Measurements from ENCODE around the gene DERL3.
"Not testable (repeated sequence)": the region's sequence is repeated elsewhere in the genome, so short reads cannot be mapped to it uniquely, and the experiment has no call there.

The DERL3 gene

DNA sequence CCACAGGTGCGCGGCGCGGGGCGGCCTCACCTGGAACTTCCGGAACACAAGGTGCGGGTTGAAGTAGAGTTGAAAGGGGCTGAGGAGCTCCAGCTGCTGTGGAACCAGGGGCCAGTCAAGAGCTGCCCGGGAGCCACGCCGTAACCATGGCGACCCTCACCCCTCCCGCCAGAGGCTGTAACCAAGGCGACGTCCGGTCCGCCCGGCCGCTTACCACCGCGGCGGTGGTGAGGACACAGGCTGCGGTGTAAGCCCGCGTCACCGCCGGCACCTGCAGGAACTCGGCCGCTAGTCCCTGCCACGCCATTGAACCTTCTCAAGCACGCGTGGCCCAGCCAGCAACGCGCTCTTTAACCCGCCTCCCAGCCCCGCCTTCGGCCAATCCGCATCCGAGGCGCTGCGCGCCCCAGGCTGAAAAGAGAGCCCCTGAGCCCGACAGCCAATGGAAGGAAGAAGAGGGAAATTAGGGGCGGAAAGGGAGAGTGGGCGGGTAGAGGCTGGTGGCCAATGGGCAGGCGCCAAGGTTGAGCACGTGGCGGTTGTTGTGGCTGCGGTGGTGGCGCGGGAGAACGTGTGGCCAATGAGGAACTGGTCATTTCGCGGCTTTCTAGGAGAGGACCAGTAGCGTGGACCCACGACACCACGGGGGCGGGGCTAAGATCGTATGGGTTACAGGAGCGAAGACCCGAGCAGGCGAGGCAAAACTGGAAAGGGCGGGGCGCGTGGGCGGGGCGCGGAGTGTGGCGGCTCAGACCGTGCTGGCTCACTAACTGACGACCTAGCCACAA lies at the start of gene DERL3:
Gene DERL3, minus strand, starts transcription at position 326 of the 788 bp plus-strand sequence. Its CDS starts 19 bp downstream, at position 307.
- DNase-seq (ENCODE audit: low read depth in 3 of 3, low spot score in 1 of 3): peak; percentile 85 to 90 (median 86)

DNA sequence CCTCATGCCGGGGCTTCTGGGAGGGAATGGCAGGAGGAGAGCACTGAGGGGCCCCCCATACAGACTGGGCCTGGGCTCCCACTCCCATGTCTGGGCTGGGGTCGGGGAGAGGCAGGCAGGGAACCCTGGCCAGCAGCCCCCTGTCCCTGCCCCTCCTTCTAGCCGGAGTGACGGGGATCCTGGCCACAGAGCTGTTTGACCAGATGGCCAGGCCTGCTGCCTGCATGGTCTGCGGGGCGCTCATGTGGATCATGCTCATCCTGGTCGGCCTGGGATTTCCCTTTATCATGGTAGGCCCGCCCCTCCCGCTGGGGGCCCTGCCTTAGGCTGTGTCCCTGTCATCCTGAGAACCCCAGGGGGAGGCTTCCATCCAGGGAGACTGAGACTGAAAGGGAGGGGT lies 45.3 kb upstream of the DERL3 start:
- DNase-seq (ENCODE audit: low read depth in 3 of 3, low spot score in 1 of 3): no peak

DNA sequence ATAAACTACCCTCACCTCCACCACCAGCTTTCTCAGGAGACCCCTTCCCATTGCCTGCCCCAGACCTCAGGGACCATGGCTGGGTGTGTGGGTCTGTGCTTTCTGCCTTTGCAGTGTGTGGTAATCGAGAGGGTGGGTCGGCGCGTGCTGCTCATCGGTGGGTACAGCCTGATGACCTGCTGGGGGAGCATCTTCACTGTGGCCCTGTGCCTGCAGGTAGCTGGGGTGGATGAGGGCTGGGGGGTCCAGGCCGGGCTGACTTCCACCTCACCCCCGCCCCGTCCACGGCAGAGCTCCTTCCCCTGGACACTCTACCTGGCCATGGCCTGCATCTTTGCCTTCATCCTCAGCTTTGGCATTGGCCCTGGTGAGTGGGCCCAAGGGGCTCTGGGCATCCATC lies 44.9 kb upstream of the DERL3 start:
- DNase-seq (ENCODE audit: low read depth in 3 of 3, low spot score in 1 of 3): no peak

GRCh38 chr22:23882370-23882769 lies 43.6 kb upstream of the DERL3 start:
- no peak for DNase-seq (ENCODE audit: low read depth in 3 of 3, low spot score in 1 of 3)

DNA sequence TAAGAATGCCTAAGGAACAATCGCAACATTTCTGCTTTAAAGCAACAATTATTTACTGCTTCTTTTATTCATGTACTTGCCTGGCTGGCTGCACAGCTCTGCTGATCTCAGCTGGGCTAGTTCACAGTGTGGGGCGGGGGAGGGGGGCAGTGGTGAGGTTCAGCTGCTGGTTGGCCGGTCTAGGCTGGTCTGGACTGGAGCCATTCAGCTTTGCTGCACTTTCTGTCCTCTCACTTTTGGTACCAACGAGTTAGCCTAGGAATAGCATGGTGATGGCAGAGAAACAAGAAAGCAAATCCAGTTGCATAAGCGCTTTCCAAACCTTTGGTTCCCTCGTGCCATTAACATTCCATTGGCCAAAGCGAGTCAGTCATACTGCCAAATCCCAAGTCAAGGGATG lies 39.4 kb upstream of the DERL3 start:
- DNase-seq (ENCODE audit: low read depth in 3 of 3, low spot score in 1 of 3): no peak

- DNase-seq (ENCODE audit: low read depth in 3 of 3, low spot score in 1 of 3): no peak
These were observed 38.8 kb upstream of the DERL3 start for GRCh38 chr22:23877566-23877965.

GRCh38 chr22:23875801-23876200 lies 37.0 kb upstream of the DERL3 start:
- DNase-seq (ENCODE audit: low read depth in 3 of 3, low spot score in 1 of 3): no peak

DNA sequence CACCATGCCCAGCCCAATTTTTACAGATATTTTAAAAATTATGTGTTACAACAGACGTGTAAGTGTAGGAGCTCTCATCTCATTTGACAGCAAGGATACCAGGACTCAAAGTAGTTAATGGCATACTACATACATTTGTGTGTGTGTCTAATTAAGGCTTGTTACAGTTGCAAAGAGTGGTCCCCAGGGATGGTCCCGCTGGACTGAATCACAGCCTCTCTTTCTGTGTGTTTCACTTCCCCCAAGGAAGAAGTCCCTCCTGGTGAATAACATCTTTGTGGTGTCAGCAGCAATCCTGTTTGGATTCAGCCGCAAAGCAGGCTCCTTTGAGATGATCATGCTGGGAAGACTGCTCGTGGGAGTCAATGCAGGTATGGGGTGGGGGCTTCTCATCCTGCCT lies 36.1 kb upstream of the DERL3 start:
- no peak for DNase-seq (ENCODE audit: low read depth in 3 of 3, low spot score in 1 of 3)

GRCh38 chr22:23868580-23868979 lies 29.8 kb upstream of the DERL3 start:
- DNase-seq (ENCODE audit: low read depth in 3 of 3, low spot score in 1 of 3): no peak

GRCh38 chr22:23864499-23865154 lies 25.8 kb upstream of the DERL3 start:
- not testable (repeated sequence) for DNase-seq (ENCODE audit: low read depth in 3 of 3, low spot score in 1 of 3)

- no peak for DNase-seq (ENCODE audit: low read depth in 3 of 3, low spot score in 1 of 3)
These were observed 23.3 kb upstream of the DERL3 start for GRCh38 chr22:23862103-23862502.

DNA sequence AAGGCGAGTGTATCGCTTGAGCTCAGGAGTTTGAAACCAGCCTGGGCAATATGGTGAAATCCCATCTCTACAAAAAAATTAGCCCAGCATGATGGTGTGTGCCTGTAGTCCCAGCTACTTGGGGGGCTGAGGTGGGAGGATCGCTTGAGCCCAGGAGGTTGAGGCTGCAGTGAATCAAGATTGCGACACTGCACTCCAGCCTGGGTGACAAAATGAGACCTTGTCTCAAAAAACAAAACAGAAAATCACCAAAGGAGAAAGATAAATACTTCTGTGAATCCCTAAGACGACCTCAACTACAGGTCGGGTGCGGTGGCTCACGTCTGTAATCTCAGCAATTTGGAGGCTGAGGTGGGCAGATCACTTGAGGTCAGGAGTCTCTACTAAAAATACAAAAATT lies 21.4 kb upstream of the DERL3 start:
- DNase-seq (ENCODE audit: low read depth in 3 of 3, low spot score in 1 of 3): not testable (repeated sequence)

- DNase-seq (ENCODE audit: low read depth in 3 of 3, low spot score in 1 of 3): no peak
These were observed 20.4 kb upstream of the DERL3 start for GRCh38 chr22:23859201-23859600.

DNA sequence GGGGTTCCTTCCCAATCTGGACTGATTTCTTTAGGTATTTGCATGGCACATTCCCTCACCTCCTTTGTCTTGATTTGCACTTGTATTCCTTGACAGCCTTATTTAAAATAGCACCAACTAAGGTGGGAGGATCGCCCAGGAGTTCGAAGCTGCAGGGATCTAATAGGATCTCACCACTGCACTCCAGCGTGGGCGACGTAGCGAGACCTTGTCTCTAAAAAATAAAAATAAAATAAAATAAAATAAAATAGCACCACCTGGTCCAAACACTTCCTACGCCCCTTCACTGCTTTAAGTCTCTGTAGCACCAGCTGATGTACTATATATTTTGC lies 19.6 kb upstream of the DERL3 start:
- DNase-seq (ENCODE audit: low read depth in 3 of 3, low spot score in 1 of 3): no peak

DNA sequence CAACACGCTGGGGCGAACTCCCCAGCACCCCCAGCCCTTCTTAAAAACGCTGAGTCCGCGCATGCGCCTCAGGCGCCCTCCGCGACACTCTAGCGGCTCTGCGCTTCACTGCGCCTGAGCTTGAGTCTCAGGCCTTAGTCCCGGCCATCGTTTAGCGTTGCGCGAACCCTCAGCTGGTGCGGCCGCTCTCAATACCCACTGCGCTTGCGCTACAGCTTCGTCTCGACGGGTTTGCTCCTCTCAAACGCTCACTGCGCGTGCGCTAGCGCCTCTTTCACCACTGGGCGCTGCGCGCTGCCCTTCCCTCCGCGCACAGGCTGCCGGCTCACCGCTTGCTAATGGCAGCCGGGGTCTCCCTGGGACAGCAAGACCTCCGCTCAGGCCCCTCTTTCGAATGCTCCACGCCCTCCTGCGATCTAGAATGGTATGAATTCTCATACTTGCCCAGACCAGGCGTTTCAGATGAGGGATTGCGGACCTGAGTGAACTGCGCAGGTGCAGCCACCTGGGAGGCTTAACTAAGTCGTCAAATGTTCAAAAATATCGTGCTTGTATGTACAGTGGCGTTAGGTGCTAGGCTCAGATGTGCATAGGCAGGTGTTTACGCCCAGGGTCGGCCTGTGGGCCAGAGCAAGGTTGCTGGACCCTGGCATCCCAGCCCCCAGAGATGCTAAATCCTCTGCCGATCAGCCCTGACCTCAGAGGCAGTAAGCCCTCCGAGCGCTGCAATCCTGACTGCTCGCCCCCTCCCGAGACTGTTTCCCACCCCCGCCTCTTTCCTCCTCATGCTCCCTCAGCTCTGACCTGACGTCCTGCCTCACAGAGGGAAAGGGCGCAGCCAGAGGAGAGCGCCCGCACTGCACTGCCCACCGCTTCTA lies 19.0 kb upstream of the DERL3 start, which contains the start of gene SLC2A11:
Gene SLC2A11, plus strand, starts transcription at position 270 of the 878 bp plus-strand sequence. Its CDS starts 125 bp downstream, at position 395.
- peak; percentile 85 to 88 (median 86) for DNase-seq (ENCODE audit: low read depth in 3 of 3, low spot score in 1 of 3)

- DNase-seq (ENCODE audit: low read depth in 3 of 3, low spot score in 1 of 3): no peak
These were observed 18.2 kb upstream of the DERL3 start for GRCh38 chr22:23856721-23857605.

DNA sequence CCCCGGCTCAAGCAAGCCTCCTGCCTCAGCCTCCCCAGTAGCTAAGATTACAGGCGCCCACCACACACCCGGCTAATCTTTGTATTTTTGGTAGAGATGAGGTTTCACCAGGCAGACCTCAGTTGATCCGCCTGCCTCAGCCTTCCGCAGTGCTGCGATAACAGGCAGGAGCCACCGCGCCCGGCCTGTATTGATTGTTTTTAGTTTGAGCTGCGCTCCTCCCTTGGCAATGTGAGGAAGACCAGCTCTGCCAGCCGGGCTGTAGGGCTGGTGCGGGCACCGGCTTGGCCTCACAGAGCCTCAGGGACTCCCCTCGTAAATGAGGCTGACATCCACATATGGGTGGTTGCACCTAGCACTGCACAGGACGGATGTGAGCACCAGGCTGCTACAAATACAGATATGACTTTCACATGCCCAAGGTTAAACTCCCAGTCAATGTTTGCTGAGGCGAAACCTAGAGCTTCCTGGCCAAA lies 11.4 kb upstream of the DERL3 start:
- DNase-seq (ENCODE audit: low read depth in 3 of 3, low spot score in 1 of 3): no peak

DNA sequence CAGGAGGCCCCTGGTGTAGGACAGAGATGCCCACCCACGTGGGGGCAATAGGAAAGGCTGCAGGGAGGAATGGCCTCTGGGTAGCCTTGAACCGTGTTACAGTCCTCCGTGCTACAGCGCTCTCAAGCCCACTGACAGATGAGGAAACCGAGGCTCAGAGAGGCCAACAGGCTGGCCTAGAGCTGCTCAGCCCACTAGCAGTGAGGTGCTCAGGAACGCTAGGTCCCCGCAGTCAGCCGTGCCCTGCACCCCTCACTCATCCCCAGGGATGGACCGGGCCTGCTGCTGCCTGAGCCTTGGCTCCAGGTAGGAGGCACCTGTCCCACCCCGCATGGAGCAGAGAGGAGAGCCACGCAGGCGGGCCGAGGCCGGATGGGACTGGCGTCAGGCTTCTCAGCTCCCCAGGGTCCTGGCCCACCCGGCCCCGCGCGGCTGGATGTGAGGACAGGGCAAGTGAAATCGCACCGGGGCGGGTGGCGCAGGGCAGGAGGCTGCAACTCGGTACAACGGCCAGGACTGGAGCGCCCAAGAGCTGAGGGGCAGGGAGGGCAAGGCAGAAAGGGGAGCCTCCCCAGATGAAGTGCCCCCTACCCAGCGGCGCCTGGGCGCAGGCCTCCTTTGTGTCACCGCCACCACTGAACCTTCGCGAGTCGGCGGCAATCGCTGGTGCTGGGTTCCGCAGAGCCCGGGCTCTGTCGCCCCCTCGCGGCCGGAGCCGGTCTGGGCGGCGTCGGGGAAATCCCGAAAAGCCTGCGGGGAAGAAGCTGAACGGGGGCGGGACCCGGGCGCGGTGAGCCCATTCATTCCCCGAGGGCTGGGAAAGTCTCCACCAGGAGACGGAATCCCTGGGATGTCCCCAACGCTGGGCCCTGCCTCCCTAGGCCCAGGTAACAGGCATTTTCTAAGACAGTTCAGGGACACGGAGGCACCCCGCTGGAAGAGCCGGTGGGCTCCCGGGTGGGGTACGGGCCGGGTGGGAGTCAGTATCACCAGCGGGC lies 10.5 kb upstream of the DERL3 start:
- DNase-seq (ENCODE audit: low read depth in 3 of 3, low spot score in 1 of 3): peak; percentile 58 to 92 (median 75)
